Measurements from ENCODE around the gene ADH6. TPM values are rescaled to one million over a fixed set of nuclear protein-coding genes. Genes with fewer than 3 reads are reported as not detected.

The ADH6 gene
- total RNA-seq, 1 donor from 2014 or later: not detected

GRCh38 chr4:99207069-99207743 lies 11.8 kb downstream of the ADH6 start:
- DNase-seq: no peak
- ChIA-PET POLR2A (no interaction called here), CTCF (no interaction called here)
- Mint-ChIP-seq H3K27me3 (no peaks in the 10 kb centered on the region), H3K27ac (no peak overlapping the region), H3K9me3 (no peaks in the 10 kb centered on the region), H3K4me3 (no peak overlapping the region), H3K4me1 (no peaks in the 10 kb centered on the region), H3K36me3 (ENCODE audit: low read depth) (no peaks in the 10 kb centered on the region)
- ATAC-seq (ENCODE audit: low read depth): no peak
- no peak for TF ChIP-seq CTCF (IDR thresholded peaks at IDR 0.05)
- intact Hi-C loops (cut with micrococcal nuclease): no loop called here

DNA sequence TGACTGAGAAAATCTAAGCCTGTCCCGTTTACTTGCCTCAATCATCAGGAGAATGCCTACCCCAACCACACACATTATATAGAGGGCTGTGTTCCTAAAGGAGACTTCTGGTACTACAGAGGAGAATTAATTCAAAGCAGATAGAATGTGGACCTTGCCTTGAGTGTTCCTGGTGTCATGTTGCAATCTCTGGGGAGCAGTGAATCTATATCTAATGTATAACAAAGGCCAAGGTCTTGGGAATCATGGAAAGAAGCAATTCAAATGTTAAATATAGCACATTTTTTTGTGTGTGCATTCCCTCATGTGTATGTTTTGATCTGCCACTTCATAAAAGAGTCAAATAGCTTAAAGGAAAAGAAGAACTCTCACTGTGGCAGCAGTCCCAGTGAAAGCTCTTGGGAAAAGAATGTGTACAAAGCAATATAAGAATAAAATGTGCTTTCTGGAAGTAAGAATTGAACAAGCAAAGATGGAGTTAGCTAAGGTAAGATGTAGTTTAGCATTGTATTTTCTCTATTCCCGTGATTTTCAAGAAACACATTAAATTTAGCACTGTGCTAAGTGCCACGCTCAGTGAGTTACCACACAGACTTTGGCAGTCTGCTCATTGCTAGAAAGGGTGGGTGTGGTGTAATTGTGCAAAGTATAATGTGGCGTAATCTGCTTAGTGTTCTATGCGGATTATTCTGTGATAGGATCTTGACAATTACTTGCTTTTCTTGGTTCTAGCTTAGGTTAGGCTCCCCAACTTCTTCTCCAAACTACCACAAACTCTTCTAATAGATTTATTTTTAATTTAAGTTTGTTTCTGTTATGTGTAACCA lies 13.7 kb downstream of the ADH6 start:
- no peak for ATAC-seq (ENCODE audit: low read depth)
- intact Hi-C loops (cut with micrococcal nuclease): no loop called here
- CTCF ChIA-PET: no interaction called here
- Mint-ChIP-seq H3K36me3 (ENCODE audit: low read depth) (no peaks in the 10 kb centered on the region), H3K4me1 (no peaks in the 10 kb centered on the region), H3K9me3 (no peaks in the 10 kb centered on the region), H3K4me3 (no peak overlapping the region), H3K27ac (no peak overlapping the region), H3K27me3 (no peaks in the 10 kb centered on the region)
- TF ChIP-seq CTCF (IDR thresholded peaks at IDR 0.05): no peak
- DNase-seq: no peak
- POLR2A ChIA-PET: no interaction called here

- Mint-ChIP-seq H3K27me3 (no peaks in the 10 kb centered on the region), H3K27ac (no peak overlapping the region), H3K4me3 (no peak overlapping the region), H3K36me3 (ENCODE audit: low read depth) (no peaks in the 10 kb centered on the region), H3K4me1 (no peaks in the 10 kb centered on the region), H3K9me3 (no peaks in the 10 kb centered on the region)
- no peak for ATAC-seq (ENCODE audit: low read depth)
- no peak for TF ChIP-seq CTCF (IDR thresholded peaks at IDR 0.05)
- POLR2A ChIA-PET: no interaction called here
- DNase-seq: no peak
- intact Hi-C loops (cut with micrococcal nuclease): no loop called here
- CTCF ChIA-PET: no interaction called here
These were observed 16.5 kb downstream of the ADH6 start for GRCh38 chr4:99202536-99202935.

GRCh38 chr4:99202094-99202493 lies 17.0 kb downstream of the ADH6 start:
- Mint-ChIP-seq H3K4me1 (no peaks in the 10 kb centered on the region), H3K4me3 (no peak overlapping the region), H3K27me3 (no peaks in the 10 kb centered on the region), H3K36me3 (ENCODE audit: low read depth) (no peaks in the 10 kb centered on the region), H3K9me3 (no peaks in the 10 kb centered on the region), H3K27ac (no peak overlapping the region)
- ATAC-seq (ENCODE audit: low read depth): no peak
- DNase-seq: no peak
- ChIA-PET POLR2A (no interaction called here), CTCF (no interaction called here)
- intact Hi-C loops (cut with micrococcal nuclease): no loop called here
- no peak for TF ChIP-seq CTCF (IDR thresholded peaks at IDR 0.05)

- no peak overlapping the region for H3K4me3 Mint-ChIP-seq
- H3K27me3 Mint-ChIP-seq: no peaks in the 10 kb centered on the region
- ChIA-PET CTCF (no interaction called here), POLR2A (no interaction called here)
- no peaks in the 10 kb centered on the region for H3K4me1 Mint-ChIP-seq
- no peak for TF ChIP-seq CTCF (IDR thresholded peaks at IDR 0.05)
- no peaks in the 10 kb centered on the region for H3K36me3 Mint-ChIP-seq (ENCODE audit: low read depth)
- H3K27ac Mint-ChIP-seq: no peak overlapping the region
- intact Hi-C loops (cut with micrococcal nuclease): no loop called here
- DNase-seq: no peak
- H3K9me3 Mint-ChIP-seq: no peaks in the 10 kb centered on the region
- no peak for ATAC-seq (ENCODE audit: low read depth)
These were observed 17.4 kb downstream of the ADH6 start for GRCh38 chr4:99201690-99202089.
